CD4-positive, alpha-beta T cell (primary cell): ENCODE results near the gene DYNLT1. TPM values are rescaled to one million over a fixed set of nuclear protein-coding genes. Genes with fewer than 3 reads are reported as not detected.

Source experiments
- ATAC-seq: fragments of 200-7000 bp; cut with Tn5 transposase; one replicate; pipeline ENCODE4 v1.10.0; 2022; ENCODE audit warnings: mild to moderate bottlenecking; ENCODE audit not compliant: poor library complexity
- CTCF ChIA-PET: fragments of 350-600 bp; sonication (Branson Sonifier 250); formaldehyde crosslinking; loops from one replicate; lab custom pipeline; 2021; ENCODE audit warnings: antibody characterized with exemption, inconsistent platforms; lab: Charles Lee
- POLR2A ChIA-PET: fragments of 350-600 bp; sonication (Branson Sonifier 250); formaldehyde crosslinking; loops from one replicate; lab custom pipeline; 2021; ENCODE audit warnings: antibody characterized with exemption, inconsistent platforms; lab: Charles Lee
- DNase-seq, 14 experiments: peaks; one replicate each; pipeline ENCODE4 v3.0.0-alpha.2; 2013 to 2020; ENCODE audit warnings: mixed read lengths in 2 of 14
- H3K27ac ChIP-seq, 2 donors: one replicate each; pipeline versions ENCODE4 v1.5.1 to v1.7.0; 2013; ENCODE audit warnings: low read length in 2 of 2, low read depth in 1 of 2, mild to moderate bottlenecking in 1 of 2
- H3K27me3 ChIP-seq, 2 experiments: 1 replicate in 1 of 2; 2 replicates in 1 of 2; pipeline versions ENCODE4 v1.6.1 to v1.7.0; 2013; ENCODE audit warnings: low read length in 2 of 2, control low read depth in 1 of 2, mild to moderate bottlenecking in 1 of 2, moderate library complexity in 1 of 2; ENCODE audit not compliant: insufficient read depth in 2 of 2, control insufficient read depth in 1 of 2
- H3K36me3 ChIP-seq: one replicate; pipeline ENCODE4 v1.6.1; 2013; ENCODE audit warnings: low read length, control low read depth; ENCODE audit not compliant: insufficient read depth
- H3K4me1 ChIP-seq: one replicate; pipeline ENCODE4 v1.6.1; 2013; ENCODE audit warnings: low read length, control low read depth; ENCODE audit not compliant: insufficient read depth
- H3K4me3 ChIP-seq: one replicate; pipeline ENCODE4 v1.5.1; 2013; ENCODE audit warnings: mild to moderate bottlenecking, low read length, moderate library complexity
- H3K9me3 ChIP-seq, 2 experiments: 1 replicate in 1 of 2; 2 replicates in 1 of 2; pipeline versions ENCODE4 v1.6.1 to v1.7.0; 2013; ENCODE audit warnings: low read length in 2 of 2, mild to moderate bottlenecking in 2 of 2, control low read depth in 1 of 2, moderate library complexity in 1 of 2; ENCODE audit not compliant: control insufficient read depth in 1 of 2, insufficient read depth in 1 of 2
- H3K27ac Mint-ChIP-seq: one replicate; pipeline ENCODE4 v1.8.0; 2020; ENCODE audit warnings: mixed read lengths
- H3K27me3 Mint-ChIP-seq: one replicate; pipeline ENCODE4 v1.8.0; 2021; ENCODE audit warnings: mixed read lengths
- H3K36me3 Mint-ChIP-seq: one replicate; pipeline ENCODE4 v1.8.0; 2021; ENCODE audit warnings: low read depth, mixed read lengths
- H3K4me1 Mint-ChIP-seq: one replicate; pipeline ENCODE4 v1.8.0; 2021; ENCODE audit warnings: low read depth, mixed read lengths
- H3K4me3 Mint-ChIP-seq: one replicate; pipeline ENCODE4 v1.8.0; 2020; ENCODE audit warnings: mild to moderate bottlenecking, mixed read lengths
- H3K9me3 Mint-ChIP-seq: one replicate; pipeline ENCODE4 v1.8.0; 2020; ENCODE audit warnings: mixed read lengths
- CTCF ChIP-seq: fragments of 200-600 bp; IDR thresholded peaks from one replicate; pipeline ENCODE4 v1.8.0; 2022; ENCODE audit warnings: antibody characterized with exemption, mild to moderate bottlenecking
- intact Hi-C, 2 experiments: fragments of 100-400 bp; cut with DNase I in 1 of 2; cut with micrococcal nuclease in 1 of 2; formaldehyde crosslinking; loops; one replicate each; pipeline versions ENCODE4 v1.15.1 to v1.9.0; 2023 to 2025; cut with DNase I, micrococcal nuclease
- total RNA-seq, 174 experiments: library from RNA in 2 of 174; stranded (reverse) in 2 of 174; gene quantifications; one replicate each; pipeline ENCODE4 v1.2.3 and lab custom pipeline; 2021 to 2026

The DYNLT1 gene
- total RNA-seq, 2 experiments from 2014 or later = 170 to 182 TPM

- Histone ChIP-seq H3K36me3 (peaks cover 68% of the 10 kb centered on the region), H3K4me3 (no peak overlapping the region), H3K4me1 (no peaks in the 10 kb centered on the region), H3K27ac (no peak overlapping the region), H3K9me3 (no peaks in the 10 kb centered on the region), H3K27me3 (no peaks in the 10 kb centered on the region)
- intact Hi-C loops = loop anchor here in 1 of 2 experiments (2.0 kb wide), 1 partner anchor 377 kb away; no protein-coding TSS in a partner anchor
- TF ChIP-seq CTCF = no peak
- H3K9me3 Mint-ChIP-seq = no peaks in the 10 kb centered on the region
- no peak overlapping the region for H3K27ac Mint-ChIP-seq
- ChIA-PET POLR2A (no interaction called here), CTCF (no interaction called here)
- peaks cover 77% of the 10 kb centered on the region for H3K36me3 Mint-ChIP-seq
- H3K4me3 Mint-ChIP-seq = no peak overlapping the region
- no peaks in the 10 kb centered on the region for H3K27me3 Mint-ChIP-seq
- H3K4me1 Mint-ChIP-seq = no peaks in the 10 kb centered on the region
- no peak for ATAC-seq
- no peak for DNase-seq
Measured at GRCh38 chr6:158597565-158597964, 47.0 kb downstream of the DYNLT1 start.

- Mint-ChIP-seq H3K9me3 (no peaks in the 10 kb centered on the region), H3K27me3 (no peaks in the 10 kb centered on the region), H3K36me3 (peaks cover 79% of the 10 kb centered on the region), H3K27ac (no peak overlapping the region), H3K4me1 (no peaks in the 10 kb centered on the region), H3K4me3 (no peak overlapping the region)
- ChIA-PET POLR2A (no interaction called here), CTCF (interaction anchor here (1.1 kb wide), 1 partner anchor 8 kb away, joined by 4 read pairs; no protein-coding TSS in a partner anchor)
- no peak for ATAC-seq
- peaks cover 71% of the 10 kb centered on the region for H3K36me3 ChIP-seq
- no peaks in the 10 kb centered on the region for H3K4me1 ChIP-seq
- intact Hi-C loops = loop anchor here in 1 of 2 experiments (2.0 kb wide), 1 partner anchor 376 kb away; no protein-coding TSS in a partner anchor
- H3K27ac ChIP-seq = no peak overlapping the region
- H3K4me3 ChIP-seq = no peak overlapping the region
- no peak for DNase-seq
- TF ChIP-seq CTCF = no peak
- no peaks in the 10 kb centered on the region for H3K9me3 ChIP-seq
- no peaks in the 10 kb centered on the region for H3K27me3 ChIP-seq
Measured at GRCh38 chr6:158596861-158597260, 47.7 kb downstream of the DYNLT1 start.

- POLR2A ChIA-PET = no interaction called here
- DNase-seq = peak in 5 of 14 experiments; percentile 9 to 51 (median 30)
- peak; percentile 50 for TF ChIP-seq CTCF
- intact Hi-C loops = no loop called here
- no peaks in the 10 kb centered on the region for H3K9me3 Mint-ChIP-seq
- H3K27me3 ChIP-seq = no peaks in the 10 kb centered on the region
- peaks cover 86% of the 10 kb centered on the region for H3K36me3 Mint-ChIP-seq
- no peaks in the 10 kb centered on the region for H3K9me3 ChIP-seq
- no peaks in the 10 kb centered on the region for H3K27me3 Mint-ChIP-seq
- H3K4me1 Mint-ChIP-seq = no peaks in the 10 kb centered on the region
- ATAC-seq = peak; percentile 71
- H3K4me3 ChIP-seq = no peak overlapping the region
- peak overlapping the region; percentile 8 for H3K27ac Mint-ChIP-seq
- CTCF ChIA-PET = interaction anchor here (1.0 to 1.9 kb wide), 2 partner anchors 9 to 374 kb away, joined by 4 to 9 read pairs; no protein-coding TSS in a partner anchor
- no peaks in the 10 kb centered on the region for H3K4me1 ChIP-seq
- H3K36me3 ChIP-seq = peaks cover 79% of the 10 kb centered on the region
- no peak overlapping the region for H3K27ac ChIP-seq
- H3K4me3 Mint-ChIP-seq = no peak overlapping the region
Measured at GRCh38 chr6:158595223-158595622, 49.3 kb downstream of the DYNLT1 start.
